ENCODE measurements around the gene FKBP4.

Gene FKBP4

GRCh38 chr12:2752676-2753371, 41.9 kb upstream of the FKBP4 start:
- peak; percentile 64 for DNase-seq (ENCODE audit: low read depth)
- H3K4me3 ChIP-seq (replicated peaks; ENCODE audit: low read depth, low read length), result no peak overlapping the region
- no peak for TF ChIP-seq CTCF (IDR thresholded peaks at IDR 0.05; ENCODE audit: low read length, missing control alignments)

GRCh38 chr12:2753536-2753935, 41.2 kb upstream of the FKBP4 start:
- TF ChIP-seq CTCF (IDR thresholded peaks at IDR 0.05; ENCODE audit: low read length, missing control alignments), result no peak
- DNase-seq (ENCODE audit: low read depth), result no peak
- H3K4me3 ChIP-seq (replicated peaks; ENCODE audit: low read depth, low read length), result no peak overlapping the region

GRCh38 chr12:2754208-2754607, 40.6 kb upstream of the FKBP4 start:
- no peak for DNase-seq (ENCODE audit: low read depth)
- TF ChIP-seq CTCF (IDR thresholded peaks at IDR 0.05; ENCODE audit: low read length, missing control alignments), result no peak
- no peak overlapping the region for H3K4me3 ChIP-seq (replicated peaks; ENCODE audit: low read depth, low read length)

GRCh38 chr12:2756756-2757155, 38.0 kb upstream of the FKBP4 start:
- DNase-seq (ENCODE audit: low read depth), result no peak
- no peak for TF ChIP-seq CTCF (IDR thresholded peaks at IDR 0.05; ENCODE audit: low read length, missing control alignments)
- H3K4me3 ChIP-seq (replicated peaks; ENCODE audit: low read depth, low read length), result no peak overlapping the region

DNA sequence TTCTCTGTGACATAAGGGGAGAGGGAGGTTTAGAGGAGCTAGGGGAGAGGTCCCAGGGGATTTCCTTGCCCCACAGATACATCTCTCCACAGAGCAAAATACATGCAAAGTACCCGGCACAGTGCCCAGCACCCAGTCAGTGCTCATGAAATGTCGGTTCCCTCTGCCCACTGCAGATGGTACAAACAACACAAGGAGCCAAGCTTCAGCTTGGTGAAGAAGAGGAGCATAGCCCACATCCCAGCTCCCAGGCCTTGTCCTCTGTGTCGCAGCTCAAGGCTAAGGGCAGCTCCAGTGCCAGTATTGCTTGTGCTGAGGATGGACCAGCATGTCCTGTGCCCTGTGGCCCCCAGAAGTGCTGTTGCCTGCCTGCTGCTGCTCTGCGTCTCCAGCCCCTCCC, 35.0 kb upstream of the FKBP4 start:
- no peak overlapping the region for H3K4me3 ChIP-seq (replicated peaks; ENCODE audit: low read depth, low read length)
- DNase-seq (ENCODE audit: low read depth), result no peak
- TF ChIP-seq CTCF (IDR thresholded peaks at IDR 0.05; ENCODE audit: low read length, missing control alignments), result no peak

- H3K4me3 ChIP-seq (replicated peaks; ENCODE audit: low read depth, low read length), result no peak overlapping the region
- no peak for TF ChIP-seq CTCF (IDR thresholded peaks at IDR 0.05; ENCODE audit: low read length, missing control alignments)
- no peak for DNase-seq (ENCODE audit: low read depth)
Observed at GRCh38 chr12:2764398-2764797, 30.4 kb upstream of the FKBP4 start.

DNA sequence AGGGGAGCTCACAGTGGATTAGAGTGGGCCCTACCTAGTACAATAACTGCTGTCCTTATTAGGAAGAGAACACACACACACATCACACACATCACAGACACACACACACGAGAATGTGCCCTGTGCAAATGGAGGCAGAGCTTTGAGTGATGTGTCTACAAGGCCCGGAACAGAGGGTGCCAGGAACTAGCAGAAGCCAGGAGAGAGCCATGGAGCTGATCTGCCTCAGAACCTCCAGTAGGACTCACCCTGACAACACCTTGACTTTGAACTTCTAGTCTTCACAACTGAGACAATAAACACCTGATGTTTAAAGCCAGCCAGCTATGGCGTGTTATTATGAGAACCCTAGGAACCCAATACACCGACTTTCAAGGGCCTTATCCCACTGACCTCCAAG, 29.7 kb upstream of the FKBP4 start:
- TF ChIP-seq CTCF (IDR thresholded peaks at IDR 0.05; ENCODE audit: low read length, missing control alignments), result no peak
- no peak for DNase-seq (ENCODE audit: low read depth)
- no peak overlapping the region for H3K4me3 ChIP-seq (replicated peaks; ENCODE audit: low read depth, low read length)

Data from fibroblast of pulmonary artery (primary cell).